SKM-1 (cell line): ENCODE results near the gene PAEP.

Source experiments
- DNase-seq: peaks from one replicate; lab custom pipeline; 2025; ENCODE audit not compliant: unreplicated experiment; lab: John Stamatoyannopoulos, UW

PAEP gene

DNA sequence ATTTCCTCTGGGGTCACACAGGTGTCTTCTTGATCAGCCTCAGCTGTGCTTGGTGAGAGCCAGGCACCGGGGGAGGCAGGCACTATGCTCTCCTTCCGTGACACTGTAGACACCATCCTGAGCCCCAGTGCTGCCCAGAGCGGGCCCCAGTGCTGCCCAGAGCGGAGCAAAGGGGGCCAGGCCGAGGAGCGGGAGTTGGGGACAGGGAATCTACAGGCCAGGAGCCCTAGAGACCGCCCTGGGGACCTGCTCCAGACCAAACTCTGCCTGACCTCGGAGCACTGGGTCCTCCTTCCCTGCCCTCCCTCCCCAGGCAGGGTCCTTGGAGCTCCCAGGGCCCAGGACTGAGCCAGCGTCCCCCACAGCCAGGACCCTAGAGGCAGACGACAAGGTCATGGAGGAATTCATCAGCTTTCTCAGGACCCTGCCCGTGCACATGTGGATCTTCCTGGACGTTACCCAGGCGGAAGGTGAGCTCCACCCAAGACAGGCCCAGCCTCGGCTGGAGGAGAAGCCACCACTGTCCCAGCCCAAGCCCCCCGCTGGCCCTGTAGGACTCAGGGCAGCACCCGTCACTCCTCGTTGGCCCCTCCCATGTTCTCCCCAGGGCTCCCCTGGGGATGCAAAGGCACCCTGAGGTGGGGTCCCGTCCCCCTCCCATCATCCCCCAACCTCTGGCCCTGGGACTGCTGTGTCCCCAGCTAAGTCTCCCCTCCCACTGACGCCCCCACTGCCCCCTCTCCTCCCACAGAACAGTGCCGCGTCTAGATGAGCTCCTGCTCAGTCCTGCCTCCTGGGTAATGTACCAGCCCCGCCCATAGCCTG lies 30.2 kb downstream of the PAEP start:
- no peak for DNase-seq

DNA sequence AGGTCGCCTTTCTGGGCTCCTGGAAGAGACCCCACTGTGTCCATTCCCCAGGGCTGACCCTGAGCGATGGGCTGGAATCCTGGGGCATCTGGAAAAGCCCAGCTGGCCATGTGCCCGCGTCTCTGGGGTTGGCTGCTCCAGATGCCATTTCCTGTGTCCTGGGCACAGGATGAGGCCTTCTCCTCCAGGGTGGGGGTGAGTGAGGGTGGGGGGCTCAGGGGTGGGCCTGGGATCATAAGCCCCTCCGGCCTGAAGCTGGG lies 30.7 kb downstream of the PAEP start:
- no peak for DNase-seq

DNA sequence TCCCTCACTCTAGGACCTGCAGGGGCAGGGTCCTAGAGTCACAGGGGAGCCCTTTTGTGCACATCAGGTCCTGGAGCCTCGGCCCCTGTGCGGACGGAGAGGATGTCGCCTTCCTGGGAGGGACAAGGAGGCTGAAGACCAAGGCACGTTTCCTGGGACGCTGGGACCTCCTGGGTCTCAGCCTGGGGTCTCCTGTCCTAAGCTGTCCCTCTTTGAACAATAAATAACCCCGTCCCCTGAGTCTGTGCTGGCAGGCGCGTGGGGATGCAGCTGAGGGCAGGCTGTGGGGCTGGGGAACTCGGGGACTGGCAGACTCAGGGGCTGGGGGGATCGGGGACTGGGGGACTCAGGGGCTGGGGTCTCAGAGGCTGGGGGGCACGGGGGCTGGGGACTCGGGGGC lies 31.1 kb downstream of the PAEP start:
- DNase-seq = no peak

GRCh38 chr9:135596211-135596610 lies 34.7 kb downstream of the PAEP start:
- no peak for DNase-seq

- no peak for DNase-seq
Measured at GRCh38 chr9:135600296-135600817, 38.8 kb downstream of the PAEP start.

DNA sequence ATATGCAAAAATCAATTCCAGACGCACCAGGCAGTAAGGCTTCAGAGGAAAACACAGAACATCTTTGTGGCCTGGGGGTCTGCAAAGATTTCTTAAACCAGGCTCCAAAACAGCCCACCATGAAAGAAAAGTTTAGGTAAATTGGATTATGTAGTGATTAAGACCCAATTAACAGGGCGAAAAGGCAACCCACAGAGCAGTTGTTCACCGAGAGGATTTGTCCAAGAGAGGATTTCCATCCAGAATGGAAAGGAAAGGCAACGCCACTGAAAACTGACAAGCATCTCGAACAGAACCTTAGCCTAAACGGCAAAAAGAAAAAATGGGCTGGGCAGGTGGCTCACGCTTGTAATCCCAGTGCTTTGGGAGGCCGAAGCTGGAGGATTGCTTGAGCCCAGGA lies 40.4 kb downstream of the PAEP start:
- DNase-seq = no peak

DNA sequence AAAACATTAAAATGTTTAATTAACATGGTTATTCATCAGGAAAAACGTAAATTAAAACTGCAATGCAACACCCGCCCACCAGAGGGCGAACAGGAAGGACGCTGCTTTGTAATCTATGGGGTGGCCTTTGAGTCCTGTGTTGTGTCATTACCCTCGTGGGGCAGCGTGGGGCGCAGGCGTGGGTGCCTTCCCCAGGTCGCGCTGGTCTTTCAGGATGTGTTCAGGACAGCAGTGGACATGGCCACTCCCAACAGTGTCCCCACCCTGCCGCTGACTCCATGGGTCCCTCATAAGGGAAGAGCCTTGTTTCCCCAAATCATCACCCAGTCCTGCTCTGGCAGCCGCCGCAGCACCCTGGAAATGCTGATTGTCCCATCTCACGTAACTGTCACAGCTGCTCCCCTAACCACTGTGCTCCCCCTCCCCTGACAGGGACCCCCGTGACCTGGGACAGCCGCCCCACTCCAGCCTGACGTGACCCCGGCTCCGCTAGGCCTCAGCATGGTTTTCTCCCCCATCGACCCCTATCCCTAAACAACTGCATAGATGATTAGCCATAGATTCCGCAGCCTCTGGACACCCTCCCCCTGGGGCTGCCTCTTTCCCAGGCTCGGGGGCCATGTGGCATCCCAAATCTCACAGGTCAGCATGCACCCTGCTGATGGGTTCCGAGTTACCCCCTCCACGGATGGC lies 41.4 kb downstream of the PAEP start:
- peak; percentile 21 for DNase-seq

- no peak for DNase-seq
Measured at GRCh38 chr9:135604437-135605237, 43.1 kb downstream of the PAEP start.

DNA sequence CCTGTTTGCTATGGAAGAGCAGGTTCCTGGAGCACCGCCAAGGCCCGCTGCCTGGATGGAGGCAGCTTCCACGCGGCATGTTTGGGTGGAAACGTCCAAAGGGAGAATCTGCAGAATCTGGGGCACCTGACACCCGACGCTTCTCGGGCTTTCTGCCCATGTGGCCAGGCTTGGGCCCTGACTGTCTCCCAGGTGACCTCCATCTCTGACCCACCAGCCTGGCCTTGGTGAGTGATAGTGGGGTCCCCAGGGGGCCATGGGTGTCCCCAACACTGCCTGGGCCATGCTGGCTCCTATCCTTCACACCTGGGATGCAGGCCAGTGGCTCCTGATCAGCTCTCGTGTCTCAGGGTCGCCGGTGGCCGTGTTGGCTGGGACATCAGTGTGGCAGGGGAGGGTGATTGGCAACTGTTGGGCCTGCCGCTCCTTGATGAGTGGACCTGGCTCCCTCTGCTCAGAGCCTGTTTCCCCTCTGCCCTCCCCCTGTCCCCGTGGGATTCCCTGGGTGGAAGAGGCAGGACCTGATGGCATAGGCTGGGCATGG lies 43.8 kb downstream of the PAEP start:
- DNase-seq = no peak

GRCh38 chr9:135606885-135607259 lies 45.3 kb downstream of the PAEP start:
- no peak for DNase-seq

DNA sequence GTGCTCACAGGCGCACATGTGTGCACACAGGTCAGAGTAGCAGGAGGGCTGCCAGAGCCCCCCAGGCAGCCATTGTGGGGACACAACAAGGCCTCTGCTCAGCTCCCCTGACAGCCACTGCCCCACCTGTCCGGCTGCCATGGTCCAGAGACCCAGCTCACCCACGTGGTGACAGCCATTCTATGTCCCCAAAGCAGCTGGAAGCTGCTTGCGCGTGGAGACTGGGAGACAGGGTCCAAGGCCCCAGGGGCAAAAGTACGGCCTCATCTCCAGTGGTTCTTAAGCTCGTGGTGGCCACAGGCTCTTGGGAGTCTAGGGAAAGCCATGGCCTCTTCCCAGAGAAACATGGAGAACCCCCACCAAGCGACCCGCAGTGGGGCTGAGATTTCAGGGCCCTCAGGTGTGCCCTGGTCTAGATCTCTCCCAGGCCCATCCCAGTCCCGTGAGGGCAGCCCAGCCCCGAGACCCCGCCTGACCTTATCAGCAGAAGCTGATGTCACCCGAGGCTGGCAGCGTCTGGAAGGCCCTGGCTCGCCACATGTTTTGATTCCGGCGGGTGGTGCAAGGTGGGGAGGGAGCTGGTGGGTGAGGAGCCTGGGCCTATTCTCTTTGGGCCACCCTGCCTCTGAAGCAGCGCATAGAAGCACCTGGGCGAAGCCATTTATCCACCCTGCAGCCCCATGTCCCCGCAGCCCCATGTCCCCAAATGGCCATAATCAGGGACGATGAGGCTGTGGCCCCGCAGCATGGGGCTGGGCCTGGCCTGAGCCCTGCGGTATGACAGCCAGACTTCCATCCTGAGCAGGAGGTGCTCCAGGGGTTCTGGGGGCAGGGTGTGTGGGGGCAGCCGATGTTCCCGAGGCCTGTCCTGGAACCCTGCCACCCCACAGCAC lies 46.1 kb downstream of the PAEP start:
- DNase-seq = no peak

DNA sequence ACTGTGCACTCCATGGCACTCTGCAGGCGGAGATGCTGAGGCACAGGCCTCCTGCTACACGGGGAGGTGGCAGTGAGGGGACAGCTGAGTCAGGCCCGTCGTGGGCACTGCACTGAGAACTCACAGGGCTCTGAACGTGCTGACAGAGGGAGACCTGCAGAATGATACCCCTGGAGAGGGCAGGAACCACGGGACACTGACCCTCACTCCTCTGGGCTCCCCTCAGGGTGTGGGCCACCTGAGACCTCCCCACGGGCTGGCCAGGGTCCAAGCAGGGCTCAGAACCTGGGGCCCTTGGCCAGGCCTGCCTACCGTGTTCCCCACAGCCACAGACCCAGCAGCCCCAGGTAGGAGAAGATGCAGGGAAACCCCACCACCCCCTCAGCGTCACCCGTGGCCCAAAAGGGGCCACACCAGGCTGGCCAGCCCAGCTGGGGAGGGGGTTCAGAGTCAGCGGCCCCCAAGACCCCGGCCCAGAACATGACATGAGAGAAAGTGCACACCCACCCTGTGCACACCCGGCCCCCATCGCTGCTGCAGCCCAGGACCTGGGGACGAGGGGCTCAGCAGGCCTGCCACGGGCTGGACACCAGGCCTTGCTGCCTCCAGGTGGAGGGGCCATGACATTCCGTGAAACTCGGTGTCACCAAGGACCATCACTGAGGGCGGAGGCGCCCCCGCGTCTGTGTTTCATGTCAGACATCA lies 46.9 kb downstream of the PAEP start:
- DNase-seq = no peak

DNA sequence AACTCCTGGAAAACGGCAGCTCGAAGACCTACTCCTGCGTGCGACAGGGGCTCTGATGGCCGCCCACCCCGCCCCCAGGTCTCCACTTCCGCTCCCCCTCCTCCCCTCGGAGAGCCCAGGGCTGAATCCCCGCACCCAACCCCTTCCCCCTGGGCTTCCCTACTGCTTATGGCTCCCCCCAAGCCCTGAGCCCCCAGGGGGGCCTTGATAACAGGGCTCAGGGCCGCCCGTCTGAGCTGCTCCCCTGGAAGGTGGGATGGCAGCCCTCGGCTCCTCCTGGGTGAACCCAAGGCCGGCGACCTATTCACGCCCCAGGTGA lies 47.4 kb downstream of the PAEP start:
- no peak for DNase-seq

GRCh38 chr9:135609366-135609955 lies 47.9 kb downstream of the PAEP start:
- DNase-seq = no peak

DNA sequence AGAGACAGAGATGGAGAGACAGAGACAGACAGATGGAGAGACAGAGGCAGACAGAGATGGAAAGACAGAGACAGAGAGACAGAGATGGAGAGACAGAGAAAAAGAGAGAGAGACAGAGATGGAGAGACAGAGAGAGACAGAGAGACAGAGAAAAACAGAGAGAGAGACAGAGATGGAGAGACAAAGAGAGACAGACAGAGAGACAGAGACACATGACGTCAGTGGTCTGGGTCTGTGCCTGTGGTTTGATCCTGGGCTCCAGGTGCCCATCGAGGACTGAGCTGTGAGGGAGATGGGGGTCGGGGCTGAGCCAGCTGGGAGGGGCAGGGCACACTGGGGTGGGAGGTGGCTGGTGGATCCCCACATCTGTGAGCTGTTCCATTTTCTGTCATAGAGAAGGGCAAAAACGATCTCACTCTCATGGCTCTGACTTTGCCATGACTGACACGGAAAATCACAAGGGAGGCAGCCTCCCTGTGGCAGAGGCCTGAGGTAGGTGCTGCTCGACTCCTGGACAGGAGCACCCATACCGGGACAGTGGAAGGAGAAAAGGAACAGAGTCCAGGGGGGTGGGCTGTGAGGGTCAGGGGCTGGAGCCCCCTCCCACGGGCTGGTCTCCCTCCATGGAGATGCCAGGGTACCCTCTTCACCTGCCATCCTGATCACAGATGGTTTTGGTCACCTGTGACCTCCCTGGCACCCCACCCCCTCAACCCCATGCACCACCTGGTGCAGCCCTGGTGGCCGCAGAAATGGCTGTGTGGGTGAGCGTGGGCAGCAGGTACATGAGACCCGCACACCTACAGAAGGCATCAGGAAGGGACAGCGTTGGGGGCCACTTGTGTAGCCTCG lies 49.0 kb downstream of the PAEP start:
- DNase-seq = no peak

- DNase-seq = no peak
Measured at GRCh38 chr9:135611142-135611874, 49.8 kb downstream of the PAEP start.

GRCh38 chr9:135611875-135612209 lies 50.3 kb downstream of the PAEP start:
- DNase-seq = no peak

DNA sequence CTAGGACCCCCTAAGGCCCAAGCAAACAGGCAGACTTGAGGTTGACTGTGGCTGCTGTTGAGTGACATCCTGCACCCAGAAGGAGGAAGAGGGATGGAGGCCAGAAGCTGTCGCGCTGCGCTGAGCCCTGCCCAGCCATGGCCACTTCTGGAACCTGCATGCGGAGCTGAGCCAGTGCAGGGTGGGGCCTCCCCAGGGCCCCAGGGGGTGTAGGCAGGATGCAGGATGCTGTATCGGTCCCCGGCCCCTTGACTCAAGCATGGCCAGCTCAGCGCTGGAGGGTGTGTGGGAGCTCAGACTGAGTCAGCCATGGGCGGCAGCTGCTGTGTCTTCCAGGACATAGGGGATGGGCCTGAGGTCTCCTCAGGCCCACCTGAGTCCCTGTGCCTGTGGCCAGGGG lies 50.9 kb downstream of the PAEP start:
- DNase-seq = no peak
